Measurements from ENCODE around the gene HLA-B.

Gene HLA-B

GRCh38 chr6:31336896-31337496 is 20.0 kb downstream of the HLA-B start:
- Histone ChIP-seq H3K4me3 (replicated peaks; ENCODE audit: insufficient read depth, low read length) (no peak overlapping the region), H3K27me3 (ENCODE audit: insufficient read depth, poor library complexity, severe bottlenecking) (no peaks in the 10 kb centered on the region), H3K27ac (replicated peaks) (no peak overlapping the region)
- DNase-seq (ENCODE audit: low read depth in 1 of 2, low spot score in 1 of 2): no peak
- no peak for TF ChIP-seq POLR2AphosphoS5 (IDR thresholded peaks at IDR 0.05; ENCODE audit: low read depth)
- TF ChIP-seq, protein P1, sequence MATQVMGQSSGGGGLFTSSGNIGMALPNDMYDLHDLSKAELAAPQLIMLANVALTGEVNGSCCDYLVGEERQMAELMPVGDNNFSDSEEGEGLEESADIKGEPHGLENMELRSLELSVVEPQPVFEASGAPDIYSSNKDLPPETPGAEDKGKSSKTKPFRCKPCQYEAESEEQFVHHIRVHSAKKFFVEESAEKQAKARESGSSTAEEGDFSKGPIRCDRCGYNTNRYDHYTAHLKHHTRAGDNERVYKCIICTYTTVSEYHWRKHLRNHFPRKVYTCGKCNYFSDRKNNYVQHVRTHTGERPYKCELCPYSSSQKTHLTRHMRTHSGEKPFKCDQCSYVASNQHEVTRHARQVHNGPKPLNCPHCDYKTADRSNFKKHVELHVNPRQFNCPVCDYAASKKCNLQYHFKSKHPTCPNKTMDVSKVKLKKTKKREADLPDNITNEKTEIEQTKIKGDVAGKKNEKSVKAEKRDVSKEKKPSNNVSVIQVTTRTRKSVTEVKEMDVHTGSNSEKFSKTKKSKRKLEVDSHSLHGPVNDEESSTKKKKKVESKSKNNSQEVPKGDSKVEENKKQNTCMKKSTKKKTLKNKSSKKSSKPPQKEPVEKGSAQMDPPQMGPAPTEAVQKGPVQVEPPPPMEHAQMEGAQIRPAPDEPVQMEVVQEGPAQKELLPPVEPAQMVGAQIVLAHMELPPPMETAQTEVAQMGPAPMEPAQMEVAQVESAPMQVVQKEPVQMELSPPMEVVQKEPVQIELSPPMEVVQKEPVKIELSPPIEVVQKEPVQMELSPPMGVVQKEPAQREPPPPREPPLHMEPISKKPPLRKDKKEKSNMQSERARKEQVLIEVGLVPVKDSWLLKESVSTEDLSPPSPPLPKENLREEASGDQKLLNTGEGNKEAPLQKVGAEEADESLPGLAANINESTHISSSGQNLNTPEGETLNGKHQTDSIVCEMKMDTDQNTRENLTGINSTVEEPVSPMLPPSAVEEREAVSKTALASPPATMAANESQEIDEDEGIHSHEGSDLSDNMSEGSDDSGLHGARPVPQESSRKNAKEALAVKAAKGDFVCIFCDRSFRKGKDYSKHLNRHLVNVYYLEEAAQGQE (IDR thresholded peaks at IDR 0.05; ENCODE audit: insufficient replicate concordance, low read depth): no peak
- no peak for TF ChIP-seq GABPA (IDR thresholded peaks at IDR 0.05; ENCODE audit: low read depth)
- TF ChIP-seq CTCF (IDR thresholded peaks at IDR 0.05; ENCODE audit: insufficient read depth, low read length): no peak
- TF ChIP-seq SPI1 (IDR thresholded peaks at IDR 0.05; ENCODE audit: borderline replicate concordance, low read depth): no peak

- TF ChIP-seq POLR2AphosphoS5 (IDR thresholded peaks at IDR 0.05; ENCODE audit: low read depth): no peak
- TF ChIP-seq SPI1 (IDR thresholded peaks at IDR 0.05; ENCODE audit: borderline replicate concordance, low read depth): no peak
- no peak for TF ChIP-seq CTCF (IDR thresholded peaks at IDR 0.05; ENCODE audit: insufficient read depth, low read length)
- no peak for TF ChIP-seq GABPA (IDR thresholded peaks at IDR 0.05; ENCODE audit: low read depth)
- TF ChIP-seq, protein P1 (IDR thresholded peaks at IDR 0.05; ENCODE audit: insufficient replicate concordance, low read depth): no peak
- DNase-seq (ENCODE audit: low read depth in 1 of 2, low spot score in 1 of 2): no peak
- Histone ChIP-seq H3K4me3 (replicated peaks; ENCODE audit: insufficient read depth, low read length) (no peak overlapping the region), H3K27ac (replicated peaks) (no peak overlapping the region), H3K27me3 (ENCODE audit: insufficient read depth, poor library complexity, severe bottlenecking) (no peaks in the 10 kb centered on the region)
These were observed 24.1 kb downstream of the HLA-B start for GRCh38 chr6:31332637-31333602.

GRCh38 chr6:31328355-31328960 is 28.5 kb downstream of the HLA-B start:
- no peak for DNase-seq (ENCODE audit: low read depth in 1 of 2, low spot score in 1 of 2)
- TF ChIP-seq SPI1 (IDR thresholded peaks at IDR 0.05; ENCODE audit: borderline replicate concordance, low read depth): no peak
- no peak for TF ChIP-seq GABPA (IDR thresholded peaks at IDR 0.05; ENCODE audit: low read depth)
- TF ChIP-seq POLR2AphosphoS5 (IDR thresholded peaks at IDR 0.05; ENCODE audit: low read depth): no peak
- TF ChIP-seq, protein P1 (IDR thresholded peaks at IDR 0.05; ENCODE audit: insufficient replicate concordance, low read depth): no peak
- no peak for TF ChIP-seq CTCF (IDR thresholded peaks at IDR 0.05; ENCODE audit: insufficient read depth, low read length)
- H3K4me3 ChIP-seq (replicated peaks; ENCODE audit: insufficient read depth, low read length): no peak overlapping the region
- H3K27me3 ChIP-seq (ENCODE audit: insufficient read depth, poor library complexity, severe bottlenecking): no peaks in the 10 kb centered on the region
- no peak overlapping the region for H3K27ac ChIP-seq (replicated peaks)
